Endodermal cell (in vitro differentiated cells): ENCODE results near the gene XRN1. TPM values are rescaled to one million over a fixed set of nuclear protein-coding genes. Genes with fewer than 3 reads are reported as not detected.
"Not testable (repeated sequence)": the region's sequence is repeated elsewhere in the genome, so short reads cannot be mapped to it uniquely, and the experiment has no call there.

Experiments used
- DNase-seq: peaks from one replicate; pipeline ENCODE4 v3.0.0-alpha.2; 2017
- H3K27ac ChIP-seq: 2 replicates; pipeline ENCODE4 v1.5.1; 2013; ENCODE audit warnings: mild to moderate bottlenecking, low read depth, low read length, moderate library complexity
- H3K27me3 ChIP-seq: 2 replicates; pipeline ENCODE4 v1.6.1; 2013; ENCODE audit warnings: mild to moderate bottlenecking, low read length, moderate library complexity; ENCODE audit not compliant: insufficient read depth, control insufficient read depth, poor library complexity, severe bottlenecking
- H3K36me3 ChIP-seq: 2 replicates; pipeline ENCODE4 v1.7.0; 2013; ENCODE audit warnings: mild to moderate bottlenecking, low read length, moderate library complexity; ENCODE audit not compliant: control insufficient read depth, insufficient read depth
- H3K4me1 ChIP-seq: one replicate; pipeline ENCODE4 v1.7.0; 2013; ENCODE audit warnings: low read length; ENCODE audit not compliant: control insufficient read depth, insufficient read depth
- H3K4me3 ChIP-seq: 2 replicates; pipeline ENCODE4 v1.5.1; 2013; ENCODE audit warnings: mild to moderate bottlenecking, low read length, moderate library complexity
- H3K9ac ChIP-seq: 2 replicates; pipeline ENCODE4 v1.6.1; 2013; ENCODE audit warnings: mild to moderate bottlenecking, low read length, moderate library complexity; ENCODE audit not compliant: poor library complexity, severe bottlenecking; ENCODE audit errors: extremely low read depth
- H3K9me3 ChIP-seq: 2 replicates; pipeline ENCODE4 v1.6.1; 2013; ENCODE audit warnings: mild to moderate bottlenecking, low read length, moderate library complexity; ENCODE audit not compliant: control insufficient read depth
- H3K27ac Mint-ChIP-seq: 2 replicates; pipeline ENCODE4 v1.8.0; 2020; ENCODE audit warnings: mixed read lengths
- H3K27me3 Mint-ChIP-seq: 2 replicates; pipeline ENCODE4 v1.8.0; 2021; ENCODE audit warnings: mild to moderate bottlenecking, mixed read lengths; ENCODE audit not compliant: insufficient read depth
- H3K36me3 Mint-ChIP-seq: 2 replicates; pipeline ENCODE4 v1.8.0; 2020; ENCODE audit warnings: low read depth, mixed read lengths
- H3K4me1 Mint-ChIP-seq: 2 replicates; pipeline ENCODE4 v1.8.0; 2020; ENCODE audit warnings: mixed read lengths
- H3K4me3 Mint-ChIP-seq: 2 replicates; pipeline ENCODE4 v1.8.0; 2020; ENCODE audit warnings: mild to moderate bottlenecking, moderate library complexity, mixed read lengths
- H3K9me3 Mint-ChIP-seq: 2 replicates; pipeline ENCODE4 v1.8.0; 2020; ENCODE audit warnings: mild to moderate bottlenecking, mixed read lengths
- CTCF ChIP-seq: fragments of 200-600 bp; sonication (generic); conservative IDR thresholded peaks from 2 replicates; pipeline ENCODE4 v1.5.0; 2021; ENCODE audit warnings: antibody characterized with exemption, mild to moderate bottlenecking
- WGBS, 2 experiments: methylation state at CpG; one replicate each; pipeline versions ENCODE4 v1.1.5 to v1.1.7; 2013; ENCODE audit warnings: missing lambda C conversion rate in 2 of 2, mixed read lengths in 1 of 2; ENCODE audit not compliant: insufficient coverage in 1 of 2, insufficient read length in 1 of 2; 5-methylcytosine and 5-hydroxymethylcytosine counted together
- total RNA-seq, 2 donors: library from RNA; stranded (reverse); fragmentation: NEBNext Ultra II Directional in 1 of 2; extraction: Animal tissue kit (Norgen Biotek cat#: 25700) in 1 of 2; gene quantifications; 2 replicates in 1 of 2; 3 replicates in 1 of 2; pipeline ENCODE4 v1.2.1, GENCODE V29; 2021

Gene XRN1
- total RNA-seq, 2 donors from 2014 or later: 27.6 to 29.3 TPM

DNA sequence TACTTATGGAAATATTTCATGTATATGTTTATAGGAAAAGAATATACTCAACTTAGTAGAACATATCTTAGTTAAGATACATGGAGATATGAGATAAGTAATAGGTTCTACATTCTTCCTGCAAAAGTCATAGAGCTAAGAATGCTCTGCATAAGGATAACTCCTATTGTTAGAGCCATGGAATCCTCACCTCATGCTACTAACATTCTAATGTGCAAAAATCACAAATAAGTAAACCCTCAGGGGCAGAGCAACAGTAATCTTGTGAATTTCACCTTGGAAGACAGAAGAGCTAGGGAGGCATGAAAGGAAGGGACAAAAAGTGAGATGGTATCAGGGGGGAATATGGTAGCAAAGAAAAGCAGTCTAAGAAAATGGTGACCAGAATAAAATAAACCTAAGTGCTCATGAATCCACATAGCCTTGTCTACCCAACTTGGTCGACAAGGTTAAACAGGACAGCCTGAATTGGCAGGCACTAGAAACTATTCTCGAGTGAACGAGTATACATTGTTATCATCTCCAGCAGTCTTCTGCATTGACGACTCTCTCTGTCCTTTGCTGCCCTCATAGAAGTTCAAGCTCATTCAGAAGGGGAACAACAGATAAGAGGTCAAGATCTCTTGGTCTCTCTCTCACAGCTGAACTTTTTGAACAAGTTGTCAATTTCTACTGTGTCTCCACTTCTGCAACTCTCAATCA is 52.8 kb downstream of the XRN1 start:
- H3K4me1 Mint-ChIP-seq: no peaks in the 10 kb centered on the region
- no peak overlapping the region for H3K9ac ChIP-seq
- TF ChIP-seq CTCF: no peak
- H3K4me3 Mint-ChIP-seq: no peak overlapping the region
- no peak overlapping the region for H3K4me3 ChIP-seq
- H3K27me3 ChIP-seq: no peaks in the 10 kb centered on the region
- H3K9me3 Mint-ChIP-seq: peaks cover 3% of the 10 kb centered on the region
- H3K27me3 Mint-ChIP-seq: no peaks in the 10 kb centered on the region
- H3K27ac ChIP-seq: no peak overlapping the region
- H3K27ac Mint-ChIP-seq: no peak overlapping the region
- H3K36me3 ChIP-seq: peaks cover 51% of the 10 kb centered on the region
- DNase-seq: no peak
- no peaks in the 10 kb centered on the region for H3K4me1 ChIP-seq
- no peaks in the 10 kb centered on the region for H3K9me3 ChIP-seq
- 91 to 98% methylated on average over 4 of the region's 4 CpGs for WGBS, 2 experiments
- peaks cover 35% of the 10 kb centered on the region for H3K36me3 Mint-ChIP-seq

DNA sequence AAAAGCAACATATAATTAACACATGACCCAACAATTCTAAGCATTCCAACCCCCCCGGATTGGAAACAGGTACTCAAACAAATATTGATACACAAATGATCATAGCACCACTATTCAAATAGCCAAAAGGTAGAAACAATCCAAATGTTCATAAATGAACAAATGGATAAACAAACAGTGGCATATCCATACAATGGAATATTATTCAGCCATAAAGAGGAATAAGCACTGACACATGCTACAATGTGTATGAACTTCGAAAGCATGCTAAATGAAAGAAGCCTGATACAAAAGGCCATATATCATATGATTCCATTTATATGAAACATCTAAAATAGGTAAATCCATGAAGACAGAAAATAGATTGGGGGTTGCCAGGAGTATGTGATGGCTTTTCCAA is 62.8 kb downstream of the XRN1 start:
- no peak overlapping the region for H3K27ac Mint-ChIP-seq
- H3K4me3 Mint-ChIP-seq: no peak overlapping the region
- Histone ChIP-seq H3K4me3 (no peak overlapping the region), H3K27ac (no peak overlapping the region), H3K9me3 (peaks cover 14% of the 10 kb centered on the region), H3K36me3 (peaks cover 70% of the 10 kb centered on the region), H3K27me3 (no peaks in the 10 kb centered on the region), H3K9ac (no peak overlapping the region), H3K4me1 (no peaks in the 10 kb centered on the region)
- H3K4me1 Mint-ChIP-seq: no peaks in the 10 kb centered on the region
- WGBS, 2 experiments: 100% methylated on average over 1 to 2 of the region's 2 CpGs
- peaks cover 50% of the 10 kb centered on the region for H3K36me3 Mint-ChIP-seq
- no peak for DNase-seq
- no peaks in the 10 kb centered on the region for H3K27me3 Mint-ChIP-seq
- TF ChIP-seq CTCF: no peak
- peaks cover 6% of the 10 kb centered on the region for H3K9me3 Mint-ChIP-seq

DNA sequence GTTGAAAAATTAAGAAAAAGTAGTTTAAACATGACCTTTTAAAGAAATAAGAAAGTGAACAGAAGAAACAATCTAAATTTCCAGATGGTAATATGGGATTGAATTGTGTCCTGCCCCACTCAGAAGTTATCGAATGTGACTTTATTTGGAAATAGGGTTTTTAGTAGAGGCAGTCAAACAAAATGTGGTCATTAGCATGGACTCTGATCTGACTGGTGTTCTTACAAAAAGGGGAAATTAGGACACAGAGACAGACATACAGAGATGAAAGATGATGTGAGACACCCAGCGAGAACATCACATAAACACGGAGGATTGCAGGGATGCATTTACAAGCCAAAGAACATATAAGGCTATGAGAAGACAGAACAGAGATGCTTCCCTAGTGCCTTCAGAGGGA is 73.2 kb downstream of the XRN1 start:
- TF ChIP-seq CTCF: no peak
- Mint-ChIP-seq H3K4me1 (peaks cover 4% of the 10 kb centered on the region), H3K9me3 (no peaks in the 10 kb centered on the region), H3K36me3 (peaks cover 23% of the 10 kb centered on the region), H3K27me3 (no peaks in the 10 kb centered on the region), H3K27ac (no peak overlapping the region), H3K4me3 (no peak overlapping the region)
- Histone ChIP-seq H3K9ac (no peak overlapping the region), H3K27ac (no peak overlapping the region), H3K36me3 (peaks cover 17% of the 10 kb centered on the region), H3K9me3 (no peaks in the 10 kb centered on the region), H3K4me1 (no peaks in the 10 kb centered on the region), H3K27me3 (no peaks in the 10 kb centered on the region), H3K4me3 (no peak overlapping the region)
- DNase-seq: no peak
- 92 to 97% methylated on average over 3 of the region's 3 CpGs for WGBS, 2 experiments

- WGBS, 2 experiments: 95% methylated on average over 5 of the region's 6 CpGs; no CpG with 5 or more reads in 1 of the 2 experiments
- not testable (repeated sequence) for H3K9me3 Mint-ChIP-seq, H3K9ac ChIP-seq, H3K4me1 ChIP-seq, DNase-seq, H3K27me3 Mint-ChIP-seq, H3K4me3 ChIP-seq, H3K4me3 Mint-ChIP-seq, H3K9me3 ChIP-seq, H3K4me1 Mint-ChIP-seq, H3K27me3 ChIP-seq, H3K27ac Mint-ChIP-seq, H3K27ac ChIP-seq
- H3K36me3 Mint-ChIP-seq: peaks cover 21% of the 10 kb centered on the region
- H3K36me3 ChIP-seq: peaks cover 16% of the 10 kb centered on the region
Measured at GRCh38 chr3:142369576-142369975, 78.3 kb downstream of the XRN1 start.
